ELF-1 (cell line): ENCODE data around the gene FAM83F.
"Not testable (repeated sequence)": the region's sequence is repeated elsewhere in the genome, so short reads cannot be mapped to it uniquely, and the experiment has no call there.

ENCODE experiments used
- DNase-seq: peaks from one replicate; pipeline ENCODE4 v3.0.0-alpha.2; 2016; ENCODE audit warnings: low read depth, low spot score

The FAM83F gene

DNA sequence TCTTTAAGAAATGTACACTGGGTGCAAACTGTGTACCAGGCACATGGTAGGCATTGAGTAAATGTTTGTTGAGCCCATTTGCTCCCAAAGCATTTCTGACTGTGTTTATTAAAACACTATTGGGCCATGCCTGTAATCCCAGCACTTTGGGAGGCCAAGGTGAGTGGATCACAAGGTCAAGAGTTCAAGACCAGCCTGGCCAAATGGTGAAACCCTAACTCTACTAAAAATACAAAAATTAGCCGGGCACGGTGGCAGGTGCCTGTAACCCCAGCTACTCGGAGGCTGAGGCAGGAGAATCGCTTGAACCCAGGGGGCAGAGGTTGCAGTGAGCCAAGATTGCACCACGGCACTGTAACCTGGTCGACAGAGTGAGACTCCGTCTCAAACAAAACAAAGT lies 1.9 kb upstream of the FAM83F start:
- not testable (repeated sequence) for DNase-seq

DNA sequence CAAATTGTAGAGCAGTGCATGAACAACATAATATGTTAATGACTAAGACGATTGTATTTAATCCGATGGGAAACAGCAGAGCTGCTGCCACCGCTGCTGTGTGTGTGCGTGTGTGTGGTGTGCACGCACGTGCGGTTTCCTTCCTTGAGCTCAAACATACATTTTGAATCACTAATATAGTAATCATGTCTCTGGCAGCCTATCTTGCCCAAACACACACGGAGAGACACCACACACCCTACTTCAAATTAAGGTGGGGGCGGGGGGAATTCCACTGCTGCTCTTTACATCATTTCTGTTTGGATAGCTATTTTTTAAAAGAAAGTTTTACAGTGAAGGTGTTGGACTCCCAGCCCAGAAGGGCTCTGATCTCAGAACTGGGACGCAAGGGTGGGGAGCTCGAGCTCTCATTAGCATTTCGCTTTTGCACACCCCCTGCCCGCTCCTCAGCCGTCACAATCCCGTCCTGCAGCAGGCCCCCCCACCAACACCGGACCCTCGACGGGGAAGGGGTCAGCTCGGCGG lies 651 bp upstream of the FAM83F start:
- no peak for DNase-seq

DNA sequence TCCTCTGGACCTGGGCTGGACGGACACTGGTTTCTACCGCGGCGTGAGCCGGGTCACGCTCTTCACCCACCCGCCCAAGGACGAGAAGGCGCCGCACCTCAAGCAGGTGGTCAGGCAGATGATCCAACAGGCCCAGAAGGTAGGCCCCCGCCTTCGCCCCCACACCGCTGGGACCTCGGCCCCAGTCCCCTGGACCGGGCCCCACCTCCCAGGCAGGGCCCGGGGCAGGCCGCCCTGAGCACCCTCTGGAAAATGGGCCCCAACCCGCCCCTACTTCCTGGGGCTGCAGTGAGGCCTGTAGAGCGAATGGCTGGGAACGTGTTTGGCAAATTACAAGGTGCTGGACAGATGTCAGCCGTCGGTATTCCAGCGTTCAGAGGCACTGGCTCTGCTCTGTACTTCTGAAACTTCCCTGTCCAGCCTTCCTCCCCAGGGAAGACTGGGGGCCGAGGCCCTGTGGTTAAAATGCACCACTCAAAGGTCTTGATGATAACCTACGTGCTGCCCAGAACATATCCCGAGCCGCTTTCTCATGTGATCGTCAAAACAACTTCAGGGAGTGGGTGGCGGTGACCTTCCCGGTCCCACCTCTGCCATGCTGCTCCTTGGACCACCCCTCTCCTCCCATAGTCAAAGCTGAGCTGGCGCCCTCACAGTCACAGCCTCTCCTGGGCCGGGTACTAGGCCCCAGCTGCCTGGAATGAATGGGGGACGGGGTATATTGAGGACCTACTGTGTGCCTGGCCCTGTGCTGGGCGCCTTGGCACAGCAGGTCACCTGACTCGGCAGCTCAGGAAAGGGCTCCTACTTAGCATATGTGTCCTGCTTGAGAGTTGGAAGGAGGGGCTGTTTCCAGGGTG lies 869 bp downstream of the FAM83F start:
- DNase-seq, result no peak

DNA sequence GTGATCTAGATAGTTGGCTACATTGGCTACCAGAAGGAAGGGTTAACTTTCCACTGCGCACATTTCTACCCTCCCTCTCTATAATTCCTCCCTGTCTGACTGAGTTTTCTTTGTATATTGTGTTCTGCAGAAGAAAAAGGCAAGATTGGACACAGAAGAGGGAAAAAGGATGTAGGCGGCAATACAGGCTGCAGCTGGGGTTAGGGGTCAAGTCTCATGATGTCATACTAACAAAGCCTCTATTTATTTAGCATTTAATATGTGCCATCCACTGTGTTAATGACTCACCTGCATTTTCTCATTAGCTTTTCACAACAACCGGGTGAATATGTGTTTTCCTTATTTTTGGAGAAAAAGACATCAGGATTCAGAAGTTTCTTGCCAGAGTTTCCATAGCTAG lies 2.0 kb downstream of the FAM83F start:
- DNase-seq, result no peak

DNA sequence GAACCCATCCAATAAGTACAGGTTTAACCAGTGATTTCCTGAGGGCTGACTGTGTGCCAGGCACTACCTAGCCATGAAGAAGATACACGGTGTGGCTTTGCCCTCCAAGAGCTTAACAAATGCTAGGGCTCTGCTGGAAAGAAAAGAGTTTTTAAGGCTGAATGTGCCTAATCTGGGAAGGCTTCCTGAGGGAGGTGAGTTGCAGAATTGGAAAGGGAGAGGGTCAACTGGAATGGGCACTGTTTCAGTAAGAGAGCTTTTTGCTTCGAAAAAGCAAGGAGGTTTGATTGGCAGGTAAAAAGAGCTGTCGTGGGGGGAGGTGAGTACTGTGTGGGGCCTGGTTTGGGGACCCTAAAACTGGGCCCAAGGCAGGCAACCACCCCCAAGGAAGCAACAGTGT lies 2.7 kb downstream of the FAM83F start:
- DNase-seq, result no peak

DNA sequence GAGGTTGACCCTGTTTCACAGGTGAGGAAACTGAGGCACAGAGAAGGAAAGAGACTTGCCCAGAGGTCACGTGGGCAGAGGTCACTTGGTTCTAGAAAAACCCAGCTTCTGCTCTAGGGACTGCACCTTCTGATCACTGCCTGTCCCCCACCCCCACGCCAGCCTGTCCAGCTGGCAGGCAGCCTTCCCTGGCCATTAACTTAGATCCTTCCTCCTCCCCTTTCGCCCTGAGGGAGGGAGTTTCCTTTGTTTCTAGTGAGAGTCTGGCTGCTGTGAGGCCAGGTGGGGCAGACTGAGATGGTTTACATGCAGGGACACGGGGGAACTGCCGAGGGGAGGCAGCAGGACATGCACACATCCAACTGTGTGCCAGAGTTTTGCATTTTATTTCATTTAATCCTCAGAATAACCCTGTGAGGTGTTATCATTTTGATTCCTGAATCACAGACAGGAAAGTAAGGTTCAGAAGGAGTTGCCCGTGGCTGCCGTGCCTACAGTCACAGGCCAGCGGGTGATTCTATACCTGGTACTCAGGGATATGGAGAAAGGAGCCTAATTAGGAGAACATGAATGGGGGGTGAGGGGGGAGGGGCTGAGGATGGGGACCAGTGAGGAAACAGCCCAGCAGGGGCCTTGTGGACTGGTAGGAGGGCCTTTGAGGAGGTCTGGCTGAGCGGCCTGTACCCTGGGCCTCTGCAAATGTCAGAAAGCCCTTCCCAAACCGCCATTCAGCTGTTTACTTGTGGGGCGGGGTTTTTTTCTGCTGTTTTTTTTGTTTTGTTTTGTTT lies 3.4 kb downstream of the FAM83F start:
- peak; percentile 93 for DNase-seq

DNA sequence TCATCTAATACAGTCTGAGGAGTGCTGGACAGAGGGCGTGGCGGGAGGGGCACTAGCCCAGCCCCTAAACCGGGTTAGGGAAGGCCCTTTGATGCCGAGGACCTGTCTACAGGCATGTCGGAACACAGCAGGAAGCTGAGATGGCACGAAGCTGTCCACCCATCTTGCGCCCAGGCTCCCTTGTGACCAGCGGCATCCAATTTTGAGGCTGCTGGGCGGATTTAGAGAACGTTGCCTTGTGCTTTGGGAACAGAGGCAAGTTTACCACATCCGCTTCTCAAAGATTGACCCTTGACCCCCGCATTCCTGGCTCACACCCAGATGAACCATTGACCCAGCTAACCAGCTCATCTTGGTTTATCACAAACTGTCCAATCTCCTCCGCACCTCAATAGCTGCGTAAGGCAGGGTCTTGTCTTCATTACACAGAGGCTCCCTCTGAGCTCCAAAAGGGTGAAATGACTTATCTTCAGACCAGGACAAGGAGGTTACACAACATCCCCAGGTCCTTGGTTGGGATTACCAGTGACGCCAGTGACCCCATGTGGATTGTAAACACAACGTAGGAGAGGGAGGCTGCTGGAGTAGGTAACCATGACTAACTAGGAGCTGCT lies 4.5 kb downstream of the FAM83F start:
- peak; percentile 68 for DNase-seq

DNA sequence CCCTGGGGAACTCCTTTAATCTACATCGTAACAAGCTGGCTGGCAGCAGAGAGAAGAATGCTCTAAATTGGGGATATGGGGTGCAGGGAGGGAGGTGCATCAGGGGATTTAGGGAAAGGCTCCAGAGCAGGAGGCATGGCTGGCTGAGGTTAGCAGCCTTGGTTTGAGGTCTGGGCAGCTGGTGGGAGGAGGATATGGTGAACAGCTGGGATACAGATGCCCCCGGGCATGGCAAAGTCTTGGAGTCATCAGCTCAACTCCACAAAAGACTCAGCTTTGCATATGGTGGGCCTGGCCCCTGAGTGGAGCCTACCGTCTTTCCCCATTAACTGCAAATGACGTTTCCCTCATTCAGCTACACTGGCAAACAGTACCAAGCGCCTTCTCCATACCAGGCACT lies 5.4 kb downstream of the FAM83F start:
- DNase-seq, result peak; percentile 49

DNA sequence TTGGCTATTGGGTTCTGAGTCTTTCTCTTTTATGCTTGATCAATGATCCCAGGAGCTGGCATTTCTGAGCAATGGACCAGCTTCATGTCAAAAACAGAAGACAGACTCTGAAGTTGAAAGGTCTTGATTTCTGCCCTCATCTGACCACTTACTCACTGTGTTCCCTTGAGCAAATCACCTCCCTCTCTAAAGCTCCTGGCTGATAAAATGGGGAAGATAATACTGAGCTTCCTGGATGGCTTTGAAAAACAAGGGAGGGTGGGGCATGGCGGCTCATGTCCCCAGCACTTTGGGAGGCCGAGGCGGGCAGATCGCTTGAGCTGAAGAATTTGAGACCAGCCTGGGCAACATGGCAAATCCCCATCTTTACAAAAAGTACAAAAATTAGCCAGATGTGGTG lies 6.4 kb downstream of the FAM83F start:
- DNase-seq, result no peak

DNA sequence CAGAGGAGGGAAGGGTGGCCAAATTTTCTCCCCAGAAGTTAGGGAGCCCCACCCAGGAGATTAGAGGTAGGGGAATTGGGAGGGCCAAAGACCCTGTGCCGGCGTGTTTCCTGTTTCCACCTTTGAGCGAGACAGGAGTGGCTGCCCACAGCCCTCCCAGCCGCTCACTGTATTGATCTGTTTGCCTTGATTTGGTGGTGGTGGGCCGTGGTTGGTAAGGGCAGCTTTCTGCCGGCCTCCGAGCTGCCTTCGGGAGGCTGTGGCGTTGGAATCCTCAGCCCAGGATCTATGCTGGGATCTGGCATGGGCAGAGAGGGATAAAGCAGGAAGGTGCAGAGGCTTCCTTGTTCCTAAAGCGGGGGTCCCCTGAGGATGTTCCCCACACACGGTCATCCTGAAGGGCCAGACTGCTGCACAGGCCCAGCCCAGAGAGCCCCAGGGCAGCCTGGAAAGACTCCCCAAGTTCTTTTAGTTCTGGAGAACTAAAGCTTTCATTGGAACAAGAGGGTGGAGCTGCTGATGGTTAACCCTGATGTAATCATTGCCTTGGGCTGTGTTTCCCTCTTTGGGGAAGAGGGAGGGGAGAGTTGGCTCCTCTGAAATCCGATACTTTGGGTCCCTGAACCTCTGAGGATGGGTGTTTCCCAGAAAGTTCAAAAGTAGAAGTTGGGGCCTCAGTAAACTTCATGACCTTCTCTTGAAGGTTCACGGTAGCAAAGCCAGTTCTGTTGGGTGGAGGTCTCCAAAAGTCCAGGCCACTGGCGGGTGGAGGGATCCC lies 7.2 kb downstream of the FAM83F start:
- peak; percentile 70 for DNase-seq

DNA sequence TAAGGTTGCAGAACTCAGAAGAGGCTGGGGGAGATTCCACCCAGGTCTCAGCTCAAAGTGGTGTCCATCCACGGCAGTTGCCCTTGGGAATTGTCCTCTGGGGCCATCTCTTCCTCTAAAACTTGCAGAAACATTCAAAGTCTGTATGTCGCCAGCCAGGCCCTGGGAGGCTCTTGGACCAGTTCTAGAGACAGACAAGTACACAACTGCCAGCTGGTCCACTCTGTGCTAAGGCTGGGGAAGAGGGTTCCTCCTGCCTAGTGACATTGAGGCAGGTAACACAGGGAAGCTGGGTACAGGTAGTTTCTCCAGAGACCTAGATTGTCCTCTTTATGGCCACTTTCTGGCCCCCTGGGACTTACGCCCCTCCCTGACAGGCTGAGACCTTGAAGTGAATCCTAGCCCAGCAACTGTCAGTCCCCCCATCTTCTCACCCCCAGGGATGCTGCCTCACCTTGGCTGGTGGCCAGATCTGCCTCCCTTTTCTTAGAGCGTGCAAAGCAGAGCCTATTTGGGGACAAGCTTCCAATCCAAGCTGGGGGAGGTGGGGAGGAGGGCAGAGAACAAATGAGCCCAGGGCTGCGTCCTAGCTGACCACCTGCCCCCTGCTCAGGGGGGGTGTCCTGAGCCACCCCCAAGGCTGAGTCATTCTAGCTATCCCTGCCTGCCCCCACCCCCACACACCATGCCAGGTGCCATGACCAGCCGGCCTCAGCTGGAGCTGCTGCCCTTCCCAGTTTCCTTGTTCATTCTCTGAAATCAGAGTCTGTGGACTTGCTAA lies 8.4 kb downstream of the FAM83F start:
- DNase-seq, result no peak

DNA sequence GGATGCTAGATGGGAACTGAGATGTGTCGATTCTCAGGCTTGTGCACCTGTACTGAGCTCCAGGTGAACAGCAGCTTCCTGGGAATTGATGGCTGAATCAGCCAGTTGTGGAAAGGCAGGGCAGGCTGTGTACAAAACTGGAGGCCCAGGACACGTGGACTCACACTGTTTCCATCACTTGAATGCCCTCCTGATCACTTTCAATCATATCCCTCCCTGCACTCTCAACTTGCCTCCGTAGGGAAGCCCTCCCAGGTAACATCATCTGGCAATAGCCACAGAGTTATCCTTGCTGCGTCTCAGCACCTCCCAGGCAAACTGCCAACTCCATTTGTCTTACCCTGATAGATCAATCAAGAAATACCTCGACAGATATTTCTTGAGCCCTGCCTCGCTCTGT lies 10.1 kb downstream of the FAM83F start:
- no peak for DNase-seq

DNA sequence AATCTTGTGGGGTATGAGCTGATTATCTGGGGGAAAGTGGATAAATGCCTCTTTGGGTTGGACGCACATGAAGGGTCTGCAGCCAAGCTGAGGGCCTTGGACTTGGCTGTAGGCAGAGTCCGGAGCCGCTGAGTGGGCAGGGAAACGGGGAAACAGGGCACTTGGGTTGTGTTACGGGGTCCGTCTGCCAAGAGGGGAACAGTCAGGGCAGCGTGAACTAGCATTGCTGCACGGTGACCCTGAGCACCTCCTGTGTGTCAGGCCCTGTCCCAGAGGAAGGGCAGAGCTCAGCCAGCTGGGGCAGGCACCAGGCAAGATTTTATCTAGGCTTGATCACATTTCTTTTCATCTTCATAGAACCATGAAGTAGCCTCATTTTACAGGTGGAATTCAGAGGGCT lies 11.9 kb downstream of the FAM83F start:
- no peak for DNase-seq

DNA sequence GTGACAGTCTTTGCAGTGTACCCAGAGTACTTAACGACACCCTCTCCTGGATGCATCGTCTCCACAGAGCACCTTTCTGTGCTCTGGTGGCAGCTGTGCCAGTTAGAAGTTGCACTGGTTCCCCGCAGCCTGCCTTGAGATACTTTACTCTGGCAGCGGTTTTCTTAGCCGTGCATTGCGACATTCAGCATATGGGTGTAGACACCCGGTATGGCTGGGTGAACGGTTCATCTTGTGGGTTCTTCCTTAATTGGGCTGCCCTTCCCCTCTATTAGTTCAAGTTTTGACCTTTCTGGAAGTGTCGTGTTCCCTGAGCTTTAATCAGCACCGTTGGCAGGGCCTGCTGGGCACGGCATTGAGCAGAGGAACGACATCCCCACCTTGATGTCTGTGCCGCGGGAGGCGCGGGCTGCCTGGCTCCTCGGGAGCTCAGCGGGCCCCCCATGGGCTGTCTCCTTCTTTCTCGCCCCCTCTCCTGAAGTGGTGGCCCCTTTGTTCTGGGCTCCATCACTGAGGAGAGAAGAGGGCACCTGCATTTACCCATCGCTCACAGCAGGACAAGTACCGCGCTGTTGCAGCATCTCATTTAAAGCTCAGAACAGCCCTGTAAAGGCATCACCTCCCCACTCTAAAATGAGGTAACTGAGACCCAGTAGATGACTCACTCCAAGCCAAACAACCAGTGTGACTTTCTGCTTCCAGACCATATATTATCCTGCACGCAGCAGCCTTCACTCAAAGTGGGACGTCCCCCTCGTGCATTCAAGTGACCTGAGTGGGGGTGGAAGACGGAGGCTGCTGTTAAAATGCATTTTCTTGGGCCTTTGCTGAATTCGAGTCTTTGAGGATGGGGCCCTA lies 13.3 kb downstream of the FAM83F start:
- DNase-seq, result no peak

DNA sequence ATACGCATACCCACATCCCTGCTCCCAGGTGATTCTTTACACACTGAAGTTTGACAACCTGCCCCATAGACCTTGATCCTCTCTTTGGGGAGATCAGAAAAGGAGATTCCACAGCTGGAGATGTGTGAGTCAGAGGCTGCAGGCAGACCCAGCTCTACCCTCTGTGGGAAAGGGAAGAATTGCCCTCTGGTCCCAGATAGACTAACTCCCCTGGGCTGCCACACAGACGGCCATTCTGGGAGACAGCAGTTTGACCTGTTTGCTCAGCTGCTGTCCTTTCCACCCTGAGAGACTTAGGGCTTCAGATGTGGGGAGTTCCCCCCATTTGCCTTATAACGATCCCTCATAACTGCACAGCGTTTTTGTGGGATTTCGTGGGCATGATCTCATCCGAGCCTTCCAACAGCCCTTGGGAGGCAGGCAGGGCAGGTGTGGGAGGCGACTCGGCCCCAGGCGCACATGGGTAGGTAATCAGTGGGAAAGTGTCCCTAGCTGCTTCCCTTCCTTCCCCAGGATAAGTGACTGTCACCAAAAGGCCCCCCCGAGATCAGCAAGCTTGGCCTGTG lies 14.1 kb downstream of the FAM83F start:
- DNase-seq, result no peak

DNA sequence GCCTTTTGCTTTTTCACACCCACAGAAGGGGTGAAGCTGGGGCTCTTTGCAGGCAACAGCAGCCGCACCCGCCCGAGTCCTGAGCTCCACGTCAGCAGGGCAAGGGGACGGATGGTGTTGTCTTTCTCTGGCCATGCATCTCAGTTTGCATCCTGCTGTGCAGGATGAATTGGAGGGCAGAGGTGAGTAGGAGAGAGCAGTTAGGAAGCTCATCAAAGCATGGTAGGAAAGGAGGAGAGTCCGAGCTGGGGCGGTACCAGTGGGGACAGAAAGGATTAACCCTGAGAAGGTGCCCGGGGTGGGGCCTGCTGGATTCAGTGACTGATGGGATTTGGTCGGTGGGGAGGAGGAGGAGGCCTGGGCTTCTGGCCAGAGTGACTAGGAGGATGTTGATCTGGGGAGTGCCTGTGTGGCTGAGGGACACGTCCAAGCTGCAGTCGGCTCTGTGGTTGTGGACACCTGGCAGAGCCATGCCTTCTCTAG lies 14.6 kb downstream of the FAM83F start:
- DNase-seq, result peak; percentile 89

DNA sequence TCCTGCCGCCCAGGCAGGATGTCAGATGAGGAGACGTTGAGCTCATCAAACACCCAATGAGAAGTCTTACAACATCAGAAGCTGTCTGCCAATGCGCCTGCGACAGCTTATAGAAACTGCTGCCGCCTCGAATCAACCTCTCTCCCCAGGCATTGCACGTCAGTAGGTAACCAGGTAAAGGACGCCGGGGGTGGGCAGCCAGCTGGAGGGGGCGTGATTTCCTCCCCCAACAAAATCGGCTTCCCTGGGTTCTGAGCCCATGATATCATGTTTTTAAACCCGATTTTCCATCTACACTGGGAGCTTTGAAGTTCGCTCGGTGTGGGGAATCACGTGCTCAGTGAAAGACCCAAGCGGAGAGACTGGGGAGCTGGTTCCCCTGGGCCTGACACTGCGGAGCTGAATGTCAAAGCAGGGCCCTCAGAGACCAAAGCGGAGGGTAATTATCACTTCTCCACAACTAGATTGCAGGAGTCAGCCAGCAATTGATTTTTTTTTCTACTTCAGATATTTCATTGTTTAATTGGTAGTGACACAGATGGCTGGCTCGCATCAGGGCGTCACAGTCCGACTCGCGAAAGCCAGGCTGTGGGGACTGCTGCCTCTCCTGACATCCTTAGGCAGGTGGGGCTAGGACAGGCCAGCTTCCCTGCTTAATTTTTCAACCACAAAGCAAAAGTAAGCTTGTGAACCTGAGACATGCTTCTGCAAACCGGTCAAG lies 15.4 kb downstream of the FAM83F start:
- no peak for DNase-seq

DNA sequence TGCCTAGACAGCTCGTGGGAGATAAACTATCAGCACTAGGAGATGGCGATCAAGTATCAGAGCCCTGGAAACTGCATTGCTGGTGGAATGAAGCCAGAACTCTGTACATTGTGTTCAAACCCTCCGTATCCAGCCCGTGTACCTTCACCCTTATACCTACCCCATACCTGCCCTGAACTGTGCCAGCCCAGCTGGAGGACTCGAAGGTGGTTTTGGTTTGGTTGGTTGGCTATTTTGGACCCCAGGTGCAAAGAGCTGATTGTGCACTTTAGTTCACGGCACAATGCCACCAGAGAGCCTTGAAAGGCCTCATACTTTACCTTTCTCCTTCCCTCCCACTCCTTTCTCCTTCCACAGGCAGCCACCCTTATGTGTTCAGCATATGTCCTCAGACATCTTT lies 16.0 kb downstream of the FAM83F start:
- DNase-seq, result no peak
